K562 (cell line): ENCODE data around the gene NBEAL1. TPM values are rescaled to one million over a fixed set of nuclear protein-coding genes. Genes with fewer than 3 reads are reported as not detected.

ENCODE experiments used
- CHCHD3 ChIP-seq: fragments of 250-450 bp; sonication (Bioruptor Pico); IDR thresholded peaks from 2 replicates; pipeline ENCODE4 v2.1.2; 2022; ENCODE audit warnings: mild to moderate bottlenecking
- DNMT1 ChIP-seq: fragments of 450-650 bp; IDR thresholded peaks from 2 replicates; pipeline ENCODE4 v1.6.1; 2016; ENCODE audit warnings: antibody characterized with exemption, mild to moderate bottlenecking
- ELF2 ChIP-seq: fragments of 250-450 bp; sonication (Bioruptor Pico); IDR thresholded peaks from 2 replicates; pipeline ENCODE4 v1.5.0; 2021; ENCODE audit warnings: mild to moderate bottlenecking
- HDAC8 ChIP-seq: fragments of 450-650 bp; IDR thresholded peaks from 2 replicates; pipeline ENCODE4 v1.6.1; 2016; ENCODE audit warnings: mild to moderate bottlenecking, missing genetic modification characterization, moderate library complexity, missing compliant biosample characterization
- MYBL2 ChIP-seq, 2 experiments: fragments of 450-650 bp in 1 of 2; sonication (generic) in 1 of 2; formaldehyde crosslinking in 1 of 2; IDR thresholded peaks; 2 replicates each; pipeline versions ENCODE4 v1.6.1 to v1.8.1; 2017 to 2022; ENCODE audit warnings: borderline replicate concordance in 1 of 2, inconsistent platforms in 1 of 2, low read depth in 1 of 2, mild to moderate bottlenecking in 1 of 2, missing genetic modification reagents in 1 of 2, moderate library complexity in 1 of 2
- NCOA2 ChIP-seq, 2 experiments: fragments of 450-650 bp; IDR thresholded peaks; 2 replicates each; pipeline ENCODE4 v1.6.1; 2018; ENCODE audit warnings: mild to moderate bottlenecking in 2 of 2, moderate library complexity in 1 of 2; ENCODE audit not compliant: partially characterized antibody in 2 of 2
- PCBP1 ChIP-seq: fragments of 200-400 bp; formaldehyde crosslinking; IDR thresholded peaks from 2 replicates; pipeline ENCODE4 v1.6.1; 2018; ENCODE audit warnings: mild to moderate bottlenecking, low read depth, low read length; ENCODE audit not compliant: poor library complexity, severe bottlenecking
- STAT6 ChIP-seq: sonication (generic); formaldehyde crosslinking; IDR thresholded peaks from 2 replicates; pipeline ENCODE4 v1.8.1; 2023; ENCODE audit warnings: mild to moderate bottlenecking, missing genetic modification reagents
- XRCC4 ChIP-seq: IDR thresholded peaks from one replicate; pipeline ENCODE4 v1.6.1; 2011; ENCODE audit not compliant: insufficient read depth, insufficient read length; ENCODE audit errors: extremely low read depth
- YBX1 ChIP-seq: fragments of 450-650 bp; IDR thresholded peaks from 2 replicates; pipeline ENCODE4 v1.7.1; 2016; ENCODE audit warnings: mild to moderate bottlenecking
- ZBTB7A ChIP-seq: IDR thresholded peaks from 2 replicates; pipeline ENCODE4 v1.6.1; 2011; ENCODE audit warnings: low read depth, mild to moderate bottlenecking, low read length, moderate library complexity, borderline replicate concordance; ENCODE audit not compliant: control insufficient read depth
- ZKSCAN8 ChIP-seq: fragments of 200-800 bp; sonication (Bioruptor generic); IDR thresholded peaks from 2 replicates; pipeline ENCODE4 v1.6.1; 2016; ENCODE audit warnings: missing genetic modification characterization, missing compliant biosample characterization
- ZNF263 ChIP-seq: sonication (generic); formaldehyde crosslinking; IDR thresholded peaks from 2 replicates; pipeline ENCODE4 v1.8.0; 2022; ENCODE audit warnings: mild to moderate bottlenecking, missing genetic modification reagents, borderline replicate concordance
- ZNF740 ChIP-seq, 3 experiments: fragments of 200-800 bp in 1 of 3; sonication (Bioruptor generic) in 1 of 3; sonication (generic) in 1 of 3; formaldehyde crosslinking in 1 of 3; IDR thresholded peaks; 2 replicates each; pipeline versions ENCODE4 v1.6.1 to v1.8.0; 2016 to 2022; ENCODE audit warnings: mild to moderate bottlenecking in 2 of 3, missing compliant biosample characterization in 2 of 3, missing genetic modification characterization in 2 of 3, missing genetic modification reagents in 1 of 3
- polyA plus RNA-seq, 8 experiments: library from polyadenylated mRNA; depleted of rRNA in 4 of 8; stranded (reverse) in 5 of 8; unstranded in 3 of 8; fragments of >200 nt; fragmentation: Nextera tagmentation in 2 of 8; fragmentation: Illumina TruSeq in 1 of 8; extraction: Ambion mirVana in 2 of 8; extraction: Trizol in 1 of 8; gene quantifications; 2 replicates each; pipeline versions ENCODE4 v1.2.1 to v1.2.3, GENCODE V29; 2011 to 2014; ENCODE audit warnings: inconsistent platforms in 1 of 8, missing spikeins in 1 of 8
- total RNA-seq, 7 experiments: library from RNA; depleted of rRNA in 6 of 7; stranded (reverse); fragments of >200 nt in 6 of 7; fragmentation: Illumina TruSeq in 2 of 7; extraction: Trizol in 2 of 7; gene quantifications; 2 replicates each; pipeline versions ENCODE4 v1.2.1 to v1.2.3, GENCODE V29; 2011 to 2021; ENCODE audit warnings: low replicate concordance in 1 of 7
- TF ChIP-seq, protein P1 (sequence below): fragments of 450-650 bp; formaldehyde crosslinking; IDR thresholded peaks from 2 replicates; pipeline ENCODE4 v1.4.0; 2020; ENCODE audit warnings: mild to moderate bottlenecking, moderate library complexity
- TF ChIP-seq, protein P2 (sequence below): fragments of 200-800 bp; sonication (Bioruptor generic); IDR thresholded peaks from 2 replicates; pipeline ENCODE4 v1.6.1; 2016; ENCODE audit warnings: missing genetic modification characterization, missing compliant biosample characterization

NBEAL1 gene
- total and polyA plus RNA-seq, 9 of the 15 experiments (the other 6 are each of a cell fraction or from before 2014, with no cell fraction given), result 2.1 to 13.5 (median 7.3) TPM

- TF ChIP-seq ZNF263 (no peak), XRCC4 (no peak), ZBTB7A (peak; percentile 78), PCBP1 (no peak), ZNF740 (CRISPR knock-in tag; IDR thresholded peaks at IDR 0.05) (no peak), ZNF740 (tag; IDR thresholded peaks at IDR 0.05) (no peak), STAT6 (no peak), HDAC8 (no peak), ZKSCAN8 (CRISPR knock-in tag) (no peak), NCOA2 (IDR thresholded peaks at IDR 0.05; ENCODE audit: partially characterized antibody in 2 of 2) (no peak), YBX1 (no peak), MYBL2 (IDR thresholded peaks at IDR 0.05; ENCODE audit: low read depth) (peak; percentile 62; the same call in 1 of the 2 replicates), MYBL2 (CRISPR knock-in tag; IDR thresholded peaks at IDR 0.05; ENCODE audit: borderline replicate concordance) (no peak), DNMT1 (no peak), CHCHD3 (no peak), ELF2 (CRISPR knock-in tag) (no peak)
- TF ChIP-seq, protein P1, sequence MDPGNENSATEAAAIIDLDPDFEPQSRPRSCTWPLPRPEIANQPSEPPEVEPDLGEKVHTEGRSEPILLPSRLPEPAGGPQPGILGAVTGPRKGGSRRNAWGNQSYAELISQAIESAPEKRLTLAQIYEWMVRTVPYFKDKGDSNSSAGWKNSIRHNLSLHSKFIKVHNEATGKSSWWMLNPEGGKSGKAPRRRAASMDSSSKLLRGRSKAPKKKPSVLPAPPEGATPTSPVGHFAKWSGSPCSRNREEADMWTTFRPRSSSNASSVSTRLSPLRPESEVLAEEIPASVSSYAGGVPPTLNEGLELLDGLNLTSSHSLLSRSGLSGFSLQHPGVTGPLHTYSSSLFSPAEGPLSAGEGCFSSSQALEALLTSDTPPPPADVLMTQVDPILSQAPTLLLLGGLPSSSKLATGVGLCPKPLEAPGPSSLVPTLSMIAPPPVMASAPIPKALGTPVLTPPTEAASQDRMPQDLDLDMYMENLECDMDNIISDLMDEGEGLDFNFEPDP (CRISPR knock-in tag), result no peak
- TF ChIP-seq, protein P2, sequence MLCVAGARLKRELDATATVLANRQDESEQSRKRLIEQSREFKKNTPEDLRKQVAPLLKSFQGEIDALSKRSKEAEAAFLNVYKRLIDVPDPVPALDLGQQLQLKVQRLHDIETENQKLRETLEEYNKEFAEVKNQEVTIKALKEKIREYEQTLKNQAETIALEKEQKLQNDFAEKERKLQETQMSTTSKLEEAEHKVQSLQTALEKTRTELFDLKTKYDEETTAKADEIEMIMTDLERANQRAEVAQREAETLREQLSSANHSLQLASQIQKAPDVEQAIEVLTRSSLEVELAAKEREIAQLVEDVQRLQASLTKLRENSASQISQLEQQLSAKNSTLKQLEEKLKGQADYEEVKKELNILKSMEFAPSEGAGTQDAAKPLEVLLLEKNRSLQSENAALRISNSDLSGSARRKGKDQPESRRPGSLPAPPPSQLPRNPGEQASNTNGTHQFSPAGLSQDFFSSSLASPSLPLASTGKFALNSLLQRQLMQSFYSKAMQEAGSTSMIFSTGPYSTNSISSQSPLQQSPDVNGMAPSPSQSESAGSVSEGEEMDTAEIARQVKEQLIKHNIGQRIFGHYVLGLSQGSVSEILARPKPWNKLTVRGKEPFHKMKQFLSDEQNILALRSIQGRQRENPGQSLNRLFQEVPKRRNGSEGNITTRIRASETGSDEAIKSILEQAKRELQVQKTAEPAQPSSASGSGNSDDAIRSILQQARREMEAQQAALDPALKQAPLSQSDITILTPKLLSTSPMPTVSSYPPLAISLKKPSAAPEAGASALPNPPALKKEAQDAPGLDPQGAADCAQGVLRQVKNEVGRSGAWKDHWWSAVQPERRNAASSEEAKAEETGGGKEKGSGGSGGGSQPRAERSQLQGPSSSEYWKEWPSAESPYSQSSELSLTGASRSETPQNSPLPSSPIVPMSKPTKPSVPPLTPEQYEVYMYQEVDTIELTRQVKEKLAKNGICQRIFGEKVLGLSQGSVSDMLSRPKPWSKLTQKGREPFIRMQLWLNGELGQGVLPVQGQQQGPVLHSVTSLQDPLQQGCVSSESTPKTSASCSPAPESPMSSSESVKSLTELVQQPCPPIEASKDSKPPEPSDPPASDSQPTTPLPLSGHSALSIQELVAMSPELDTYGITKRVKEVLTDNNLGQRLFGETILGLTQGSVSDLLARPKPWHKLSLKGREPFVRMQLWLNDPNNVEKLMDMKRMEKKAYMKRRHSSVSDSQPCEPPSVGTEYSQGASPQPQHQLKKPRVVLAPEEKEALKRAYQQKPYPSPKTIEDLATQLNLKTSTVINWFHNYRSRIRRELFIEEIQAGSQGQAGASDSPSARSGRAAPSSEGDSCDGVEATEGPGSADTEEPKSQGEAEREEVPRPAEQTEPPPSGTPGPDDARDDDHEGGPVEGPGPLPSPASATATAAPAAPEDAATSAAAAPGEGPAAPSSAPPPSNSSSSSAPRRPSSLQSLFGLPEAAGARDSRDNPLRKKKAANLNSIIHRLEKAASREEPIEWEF (CRISPR knock-in tag), result no peak
Observed at GRCh38 chr2:202965810-202966460, 48.7 kb upstream of the NBEAL1 start (continued).
